H9 (cell line): Measurements from ENCODE around the gene PCBD2. TPM values are rescaled to one million over a fixed set of nuclear protein-coding genes. Genes with fewer than 3 reads are reported as not detected.

Experiments
- DNase-seq: peaks from one replicate; pipeline ENCODE4 v3.0.0-alpha.2; 2017
- H2AFZ ChIP-seq: one replicate; pipeline ENCODE4 v1.6.1; 2013; ENCODE audit warnings: mild to moderate bottlenecking, low read length, control low read depth, moderate library complexity
- H2AK5ac ChIP-seq: 2 replicates; pipeline ENCODE4 v1.6.1; 2013; ENCODE audit warnings: low read length, control low read depth, mixed read lengths; ENCODE audit not compliant: insufficient read length
- H2BK120ac ChIP-seq: one replicate; pipeline ENCODE4 v1.6.1; 2013; ENCODE audit warnings: low read depth, mild to moderate bottlenecking, low read length, control low read depth, inconsistent platforms; ENCODE audit not compliant: poor library complexity, severe bottlenecking
- H2BK12ac ChIP-seq: 2 replicates; pipeline ENCODE4 v1.6.1; 2013; ENCODE audit warnings: low read length, control low read depth, mixed read lengths, low read depth; ENCODE audit not compliant: insufficient read length
- H2BK15ac ChIP-seq: 2 replicates; pipeline ENCODE4 v1.6.1; 2013; ENCODE audit warnings: low read depth, low read length, control low read depth
- H2BK20ac ChIP-seq: one replicate; pipeline ENCODE4 v1.6.1; 2013; ENCODE audit warnings: low read depth, mild to moderate bottlenecking, low read length, control low read depth, inconsistent platforms; ENCODE audit not compliant: poor library complexity, severe bottlenecking
- H2BK5ac ChIP-seq: 2 replicates; pipeline ENCODE4 v1.6.1; 2013; ENCODE audit warnings: low read length, control low read depth, mixed read lengths; ENCODE audit not compliant: insufficient read length
- H3K14ac ChIP-seq: 2 replicates; pipeline ENCODE4 v1.6.1; 2013; ENCODE audit warnings: low read length, control low read depth; ENCODE audit not compliant: insufficient read depth
- H3K18ac ChIP-seq: 2 replicates; pipeline ENCODE4 v1.6.1; 2013; ENCODE audit warnings: low read depth, mild to moderate bottlenecking, mixed read lengths, low read length, control low read depth; ENCODE audit not compliant: insufficient read length
- H3K23ac ChIP-seq: 2 replicates; pipeline ENCODE4 v1.6.1; 2013; ENCODE audit warnings: low read length, control low read depth, mixed read lengths, low read depth; ENCODE audit not compliant: insufficient read length
- H3K23me2 ChIP-seq: 2 replicates; pipeline ENCODE4 v1.6.1; 2013; ENCODE audit warnings: low read depth, mild to moderate bottlenecking, mixed read lengths, low read length, control low read depth; ENCODE audit not compliant: insufficient read length, poor library complexity, severe bottlenecking
- H3K27ac ChIP-seq: 2 replicates; pipeline ENCODE4 v1.5.1; 2013; ENCODE audit warnings: low read length, control low read depth, mixed read lengths, low read depth; ENCODE audit not compliant: insufficient read length
- H3K27me3 ChIP-seq: 2 replicates; pipeline ENCODE4 v1.6.1; 2013; ENCODE audit warnings: low read length, control low read depth, inconsistent platforms; ENCODE audit not compliant: insufficient read depth
- H3K4ac ChIP-seq: 2 replicates; pipeline ENCODE4 v1.6.1; 2013; ENCODE audit warnings: low read depth, mild to moderate bottlenecking, control low read depth, inconsistent platforms, low read length, moderate library complexity
- H3K4me1 ChIP-seq: 2 replicates; pipeline ENCODE4 v1.6.1; 2013; ENCODE audit warnings: low read length, control low read depth, inconsistent platforms; ENCODE audit not compliant: insufficient read depth
- H3K4me2 ChIP-seq: 2 replicates; pipeline ENCODE4 v1.6.1; 2013; ENCODE audit warnings: low read length, control low read depth, mixed read lengths; ENCODE audit not compliant: insufficient read length, insufficient read depth
- H3K56ac ChIP-seq: 2 replicates; pipeline ENCODE4 v1.6.1; 2013; ENCODE audit warnings: low read depth, mild to moderate bottlenecking, mixed read lengths, low read length, control low read depth; ENCODE audit not compliant: insufficient read length
- H3K79me1 ChIP-seq: 2 replicates; pipeline ENCODE4 v1.6.1; 2013; ENCODE audit warnings: low read depth, mild to moderate bottlenecking, moderate library complexity, low read length, control low read depth, inconsistent platforms; ENCODE audit not compliant: insufficient read depth, poor library complexity, severe bottlenecking
- H3K79me2 ChIP-seq: 2 replicates; pipeline ENCODE4 v1.6.1; 2013; ENCODE audit warnings: low read length, control low read depth, inconsistent platforms; ENCODE audit not compliant: insufficient read depth
- H3K9ac ChIP-seq: 2 replicates; pipeline ENCODE4 v1.6.1; 2013; ENCODE audit warnings: low read length, control low read depth, mixed read lengths; ENCODE audit not compliant: insufficient read length; ENCODE audit errors: extremely low read depth
- H3K9me3 ChIP-seq: one replicate; pipeline ENCODE4 v1.6.1; 2013; ENCODE audit warnings: low read depth, low read length, inconsistent platforms; ENCODE audit not compliant: control insufficient read depth
- H3T11ph ChIP-seq: one replicate; pipeline ENCODE4 v1.6.1; 2013; ENCODE audit warnings: mild to moderate bottlenecking, low read length, control low read depth, inconsistent platforms
- H4K20me1 ChIP-seq: one replicate; pipeline ENCODE4 v1.6.1; 2013; ENCODE audit not compliant: control insufficient read depth, insufficient read length, insufficient read depth
- H4K5ac ChIP-seq: 2 replicates; pipeline ENCODE4 v1.6.1; 2013; ENCODE audit warnings: low read depth, mild to moderate bottlenecking, mixed read lengths, low read length, control low read depth; ENCODE audit not compliant: insufficient read length
- H4K8ac ChIP-seq: replicated peaks from 2 replicates; pipeline ENCODE4 v1.6.1; 2013; ENCODE audit warnings: low read length, control low read depth, mixed read lengths, low read depth; ENCODE audit not compliant: insufficient read length
- H4K91ac ChIP-seq: 2 replicates; pipeline ENCODE4 v1.6.1; 2013; ENCODE audit warnings: low read depth, mild to moderate bottlenecking, moderate library complexity, mixed read lengths, low read length, control low read depth; ENCODE audit not compliant: insufficient read length
- H3K27ac Mint-ChIP-seq, 3 experiments: 2 replicates in 2 of 3; 3 replicates in 1 of 3; pipeline ENCODE4 v1.8.0; 2020 to 2021; ENCODE audit warnings: mixed read lengths in 3 of 3, mild to moderate bottlenecking in 1 of 3, moderate library complexity in 1 of 3
- H3K27me3 Mint-ChIP-seq: 2 replicates; pipeline ENCODE4 v1.8.0; 2021; ENCODE audit warnings: low read depth, mild to moderate bottlenecking, moderate library complexity, mixed read lengths
- H3K36me3 Mint-ChIP-seq, 3 experiments: 2 replicates in 2 of 3; 3 replicates in 1 of 3; pipeline ENCODE4 v1.8.0; 2020 to 2021; ENCODE audit warnings: low read depth in 3 of 3, mixed read lengths in 3 of 3; ENCODE audit not compliant: insufficient read depth in 1 of 3
- H3K4me1 Mint-ChIP-seq, 2 experiments: 2 replicates each; pipeline ENCODE4 v1.8.0; 2020; ENCODE audit warnings: mixed read lengths in 2 of 2
- H3K4me3 Mint-ChIP-seq, 2 experiments: 2 replicates in 1 of 2; 3 replicates in 1 of 2; pipeline ENCODE4 v1.8.0; 2020 to 2021; ENCODE audit warnings: mild to moderate bottlenecking in 2 of 2, mixed read lengths in 2 of 2, moderate library complexity in 1 of 2
- H3K9me3 Mint-ChIP-seq, 2 experiments: 2 replicates in 1 of 2; 3 replicates in 1 of 2; pipeline ENCODE4 v1.8.0; 2020; ENCODE audit warnings: mild to moderate bottlenecking in 2 of 2, mixed read lengths in 2 of 2, moderate library complexity in 1 of 2
- WGBS: extraction: QIAGEN DNeasy Blood & Tissue Kit; methylation state at CpG from one replicate; pipeline ENCODE4 v1.1.7; 2013; ENCODE audit warnings: missing lambda C conversion rate, low lambda C conversion rate, mixed read lengths; ENCODE audit not compliant: insufficient read length; ENCODE audit errors: extremely low coverage; 5-methylcytosine and 5-hydroxymethylcytosine counted together
- total RNA-seq: library from RNA; stranded (reverse); gene quantifications from 2 replicates; pipeline ENCODE4 v1.2.1, GENCODE V29; 2021
- TF ChIP-seq, protein P1 (sequence below): fragments of 200-600 bp; sonication (generic); conservative IDR thresholded peaks from 3 replicates; pipeline ENCODE4 v1.8.0; 2021; ENCODE audit warnings: antibody characterized with exemption, mild to moderate bottlenecking

The PCBD2 gene
- total RNA-seq, 1 experiment from 2014 or later: 11.9 TPM

DNA sequence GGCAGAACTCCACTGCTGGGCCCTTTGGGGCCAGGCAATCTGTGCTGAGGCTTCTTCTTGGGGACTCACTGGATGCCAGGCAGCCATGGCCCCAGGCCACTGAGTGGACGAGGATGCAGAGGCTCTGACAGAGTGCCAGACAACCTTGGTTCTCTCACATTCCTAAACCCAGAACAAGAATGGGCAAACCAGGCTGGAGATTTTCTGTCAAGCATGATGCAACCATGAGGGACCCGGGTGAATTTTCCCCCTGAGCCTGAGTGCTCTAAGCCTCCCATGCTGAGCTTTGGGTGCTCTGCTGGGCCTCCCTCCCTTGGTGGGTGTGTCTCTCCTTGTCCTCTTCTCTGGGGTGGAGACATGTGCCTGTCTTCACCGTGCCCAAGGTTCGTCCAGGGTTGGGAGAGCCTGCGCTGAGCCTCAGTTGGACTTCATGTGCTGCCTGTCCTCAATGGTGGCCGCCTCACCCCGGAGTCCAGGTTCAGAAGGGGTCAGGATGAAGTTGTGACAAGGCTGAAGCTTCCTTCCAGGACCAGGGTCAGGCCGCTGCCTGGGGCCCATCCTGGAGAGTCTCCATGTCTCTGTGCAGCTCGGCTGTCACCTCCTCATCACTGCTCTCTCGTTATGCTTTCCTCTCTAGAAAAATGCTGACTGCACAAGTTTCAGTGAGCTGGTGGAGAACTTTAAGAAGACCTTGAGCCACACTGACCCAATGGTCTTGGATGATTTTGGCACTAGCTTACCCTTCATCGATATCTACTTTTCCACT lies 105.0 kb downstream of the PCBD2 start:
- H2BK15ac ChIP-seq: no peak overlapping the region
- H2AK5ac ChIP-seq: no peak overlapping the region
- DNase-seq: no peak
- no peak overlapping the region for H3K18ac ChIP-seq
- H3K27ac ChIP-seq: no peak overlapping the region
- no peak overlapping the region for H3K56ac ChIP-seq
- H3K4me3 Mint-ChIP-seq: no peak overlapping the region
- H2AFZ ChIP-seq: no peak overlapping the region
- no peak overlapping the region for H3K23ac ChIP-seq
- no peaks in the 10 kb centered on the region for H3K9me3 Mint-ChIP-seq
- no peak overlapping the region for H3K9ac ChIP-seq
- TF ChIP-seq, protein P1, sequence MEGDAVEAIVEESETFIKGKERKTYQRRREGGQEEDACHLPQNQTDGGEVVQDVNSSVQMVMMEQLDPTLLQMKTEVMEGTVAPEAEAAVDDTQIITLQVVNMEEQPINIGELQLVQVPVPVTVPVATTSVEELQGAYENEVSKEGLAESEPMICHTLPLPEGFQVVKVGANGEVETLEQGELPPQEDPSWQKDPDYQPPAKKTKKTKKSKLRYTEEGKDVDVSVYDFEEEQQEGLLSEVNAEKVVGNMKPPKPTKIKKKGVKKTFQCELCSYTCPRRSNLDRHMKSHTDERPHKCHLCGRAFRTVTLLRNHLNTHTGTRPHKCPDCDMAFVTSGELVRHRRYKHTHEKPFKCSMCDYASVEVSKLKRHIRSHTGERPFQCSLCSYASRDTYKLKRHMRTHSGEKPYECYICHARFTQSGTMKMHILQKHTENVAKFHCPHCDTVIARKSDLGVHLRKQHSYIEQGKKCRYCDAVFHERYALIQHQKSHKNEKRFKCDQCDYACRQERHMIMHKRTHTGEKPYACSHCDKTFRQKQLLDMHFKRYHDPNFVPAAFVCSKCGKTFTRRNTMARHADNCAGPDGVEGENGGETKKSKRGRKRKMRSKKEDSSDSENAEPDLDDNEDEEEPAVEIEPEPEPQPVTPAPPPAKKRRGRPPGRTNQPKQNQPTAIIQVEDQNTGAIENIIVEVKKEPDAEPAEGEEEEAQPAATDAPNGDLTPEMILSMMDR: no peak
- H4K20me1 ChIP-seq: no peaks in the 10 kb centered on the region
- H3K36me3 Mint-ChIP-seq: no peaks in the 10 kb centered on the region; a peak in 1 of 7 replicates
- no peak overlapping the region for H2BK20ac ChIP-seq
- H3K9me3 ChIP-seq: no peaks in the 10 kb centered on the region
- H3K23me2 ChIP-seq: no peaks in the 10 kb centered on the region
- H2BK120ac ChIP-seq: no peak overlapping the region
- no peaks in the 10 kb centered on the region for H3K4me1 ChIP-seq
- H3K4me2 ChIP-seq: no peak overlapping the region
- no peaks in the 10 kb centered on the region for H3K79me1 ChIP-seq
- no peak overlapping the region for H3K27ac Mint-ChIP-seq
- no peaks in the 10 kb centered on the region for H3K79me2 ChIP-seq
- H3K4ac ChIP-seq: no peak overlapping the region
- no peak overlapping the region for H4K8ac ChIP-seq
- no CpG with 5 or more reads among the region's 11 CpGs for WGBS
- peaks cover 21% of the 10 kb centered on the region for H3K27me3 Mint-ChIP-seq
- H3T11ph ChIP-seq: no peak overlapping the region
- H4K5ac ChIP-seq: no peak overlapping the region
- H3K27me3 ChIP-seq: no peaks in the 10 kb centered on the region
- 0 out of 4 replicates have a peak, but pooled peaks cover 0 to 3% of the 10 kb centered on the region in 2 experiments for H3K4me1 Mint-ChIP-seq
- H3K14ac ChIP-seq: no peak overlapping the region
- H2BK5ac ChIP-seq: no peak overlapping the region
- no peak overlapping the region for H4K91ac ChIP-seq
- no peak overlapping the region for H2BK12ac ChIP-seq
